Liver (tissue), 9 donors: ENCODE measurements around the gene HRCT1. TPM values are rescaled to one million over a fixed set of nuclear protein-coding genes. Genes with fewer than 3 reads are reported as not detected.

Experiments used
- DNase-seq: peaks from one replicate; pipeline ENCODE4 v3.0.0-alpha.2; 2017; ENCODE audit warnings: low spot score
- H3K27ac ChIP-seq, 2 donors: one replicate each; pipeline ENCODE4 v1.7.0; 2013; ENCODE audit warnings: inconsistent platforms in 2 of 2, low read length in 2 of 2, control low read depth in 1 of 2, low read depth in 1 of 2, mild to moderate bottlenecking in 1 of 2
- H3K27me3 ChIP-seq, 4 donors: one replicate each; pipeline versions ENCODE4 v1.6.1 to v1.7.0; 2013; ENCODE audit warnings: low read length in 3 of 4, inconsistent platforms in 1 of 4, mild to moderate bottlenecking in 1 of 4, moderate library complexity in 1 of 4; ENCODE audit not compliant: control insufficient read depth in 4 of 4, insufficient read depth in 4 of 4
- H3K36me3 ChIP-seq, 4 donors: one replicate each; pipeline versions ENCODE4 v1.6.1 to v1.7.0; 2013; ENCODE audit warnings: low read length in 3 of 4, mild to moderate bottlenecking in 3 of 4, low read depth in 1 of 4, moderate library complexity in 1 of 4; ENCODE audit not compliant: control insufficient read depth in 4 of 4, insufficient read depth in 3 of 4
- H3K4me1 ChIP-seq, 4 donors: one replicate each; pipeline versions ENCODE4 v1.6.1 to v1.7.0; 2013; ENCODE audit warnings: low read length in 3 of 4, mild to moderate bottlenecking in 3 of 4, moderate library complexity in 1 of 4; ENCODE audit not compliant: control insufficient read depth in 4 of 4, insufficient read depth in 4 of 4
- H3K4me3 ChIP-seq, 3 donors: one replicate each; pipeline versions ENCODE4 v1.6.1 to v1.7.0; 2013; ENCODE audit warnings: low read length in 3 of 3, control low read depth in 1 of 3, low read depth in 1 of 3, mild to moderate bottlenecking in 1 of 3
- H3K9ac ChIP-seq, 2 donors: one replicate each; pipeline ENCODE4 v1.7.0; 2013; ENCODE audit warnings: low read length in 2 of 2, mild to moderate bottlenecking in 2 of 2, moderate library complexity in 2 of 2, control low read depth in 1 of 2, low read depth in 1 of 2
- H3K9me3 ChIP-seq, 4 donors: one replicate each; pipeline versions ENCODE4 v1.6.1 to v1.7.0; 2013; ENCODE audit warnings: low read length in 3 of 4; ENCODE audit not compliant: control insufficient read depth in 4 of 4
- EGR1 ChIP-seq, 2 donors: IDR thresholded peaks; 2 replicates each; pipeline ENCODE4 v1.6.1; 2016 to 2018; ENCODE audit warnings: antibody characterized with exemption in 2 of 2, low read depth in 2 of 2
- FOXA2 ChIP-seq: IDR thresholded peaks from 2 replicates; pipeline ENCODE4 v1.6.1; 2016; ENCODE audit warnings: antibody characterized with exemption
- GABPA ChIP-seq, 2 donors: IDR thresholded peaks in 1 of 2; conservative IDR thresholded peaks in 1 of 2; 2 replicates each; pipeline ENCODE4 v1.6.1; 2016; ENCODE audit warnings: antibody characterized with exemption in 2 of 2, mild to moderate bottlenecking in 1 of 2, moderate library complexity in 1 of 2
- HNF4A ChIP-seq, 2 donors: conservative IDR thresholded peaks; 2 replicates each; pipeline ENCODE4 v1.6.1; 2016; ENCODE audit warnings: antibody characterized with exemption in 2 of 2, mild to moderate bottlenecking in 2 of 2
- HNF4G ChIP-seq: IDR thresholded peaks from 2 replicates; pipeline ENCODE4 v1.6.1; 2016; ENCODE audit warnings: antibody characterized with exemption
- NR2F2 ChIP-seq: IDR thresholded peaks from 2 replicates; pipeline ENCODE4 v1.6.1; 2016; ENCODE audit warnings: antibody characterized with exemption
- RAD21 ChIP-seq, 2 donors: IDR thresholded peaks; 2 replicates each; pipeline ENCODE4 v1.6.1; 2016; ENCODE audit warnings: antibody characterized with exemption in 2 of 2, mild to moderate bottlenecking in 2 of 2
- RXRA ChIP-seq, 2 donors: IDR thresholded peaks; 2 replicates each; pipeline ENCODE4 v1.6.1; 2017 to 2018; ENCODE audit warnings: antibody characterized with exemption in 2 of 2, mild to moderate bottlenecking in 1 of 2
- SP1 ChIP-seq: IDR thresholded peaks from 2 replicates; pipeline ENCODE4 v1.6.1; 2018; ENCODE audit warnings: antibody characterized with exemption, mild to moderate bottlenecking
- TAF1 ChIP-seq: conservative IDR thresholded peaks from 2 replicates; pipeline ENCODE4 v1.6.1; 2016; ENCODE audit warnings: antibody characterized with exemption, mild to moderate bottlenecking
- YY1 ChIP-seq: IDR thresholded peaks from 2 replicates; pipeline ENCODE4 v1.6.1; 2016; ENCODE audit warnings: antibody characterized with exemption, mild to moderate bottlenecking
- WGBS: extraction: QIAGEN DNeasy Blood & Tissue Kit; methylation state at CpG from one replicate; pipeline ENCODE4 v1.1.7; 2013; 5-methylcytosine and 5-hydroxymethylcytosine counted together
- polyA plus RNA-seq, 2 donors: library from polyadenylated mRNA; stranded (reverse) in 1 of 2; unstranded in 1 of 2; fragments of 200-250 nt in 1 of 2; fragments of >200 nt in 1 of 2; fragmentation: Nextera tagmentation in 1 of 2; extraction: Ambion mirVana in 1 of 2; gene quantifications; one replicate each; pipeline versions ENCODE4 v1.2.1 to v1.2.3, GENCODE V29; 2013 to 2015
- total RNA-seq, 2 donors: library from RNA; depleted of rRNA; stranded (reverse); fragments of >200 nt; gene quantifications; one replicate each; pipeline ENCODE4 v1.2.3, GENCODE V29; 2014
- TF ChIP-seq, protein P1 (sequence below): IDR thresholded peaks from 2 replicates; pipeline ENCODE4 v1.6.1; 2016; ENCODE audit warnings: antibody characterized with exemption
- TF ChIP-seq, protein P2 (sequence below): fragments of 150-350 bp; IDR thresholded peaks from 2 replicates; pipeline ENCODE4 v1.5.1; 2017; ENCODE audit warnings: improper control_type of control experiment, low read depth, low read length; ENCODE audit not compliant: missing input control
- TF ChIP-seq, protein P3 (sequence below): IDR thresholded peaks from 2 replicates; pipeline ENCODE4 v1.6.1; 2016; ENCODE audit warnings: antibody characterized with exemption
- TF ChIP-seq, protein P4 (sequence below): IDR thresholded peaks from 2 replicates; pipeline ENCODE4 v1.6.1; 2016; ENCODE audit warnings: antibody characterized with exemption
- donor health status: healthy.
- donor health status: healthy.
- donor health status: healthy.
- donor health status: healthy.
- donor health status: healthy.

The HRCT1 gene
- total and polyA plus RNA-seq, 4 donors, result 0.08 to 2.9 (median 0.27) TPM

DNA sequence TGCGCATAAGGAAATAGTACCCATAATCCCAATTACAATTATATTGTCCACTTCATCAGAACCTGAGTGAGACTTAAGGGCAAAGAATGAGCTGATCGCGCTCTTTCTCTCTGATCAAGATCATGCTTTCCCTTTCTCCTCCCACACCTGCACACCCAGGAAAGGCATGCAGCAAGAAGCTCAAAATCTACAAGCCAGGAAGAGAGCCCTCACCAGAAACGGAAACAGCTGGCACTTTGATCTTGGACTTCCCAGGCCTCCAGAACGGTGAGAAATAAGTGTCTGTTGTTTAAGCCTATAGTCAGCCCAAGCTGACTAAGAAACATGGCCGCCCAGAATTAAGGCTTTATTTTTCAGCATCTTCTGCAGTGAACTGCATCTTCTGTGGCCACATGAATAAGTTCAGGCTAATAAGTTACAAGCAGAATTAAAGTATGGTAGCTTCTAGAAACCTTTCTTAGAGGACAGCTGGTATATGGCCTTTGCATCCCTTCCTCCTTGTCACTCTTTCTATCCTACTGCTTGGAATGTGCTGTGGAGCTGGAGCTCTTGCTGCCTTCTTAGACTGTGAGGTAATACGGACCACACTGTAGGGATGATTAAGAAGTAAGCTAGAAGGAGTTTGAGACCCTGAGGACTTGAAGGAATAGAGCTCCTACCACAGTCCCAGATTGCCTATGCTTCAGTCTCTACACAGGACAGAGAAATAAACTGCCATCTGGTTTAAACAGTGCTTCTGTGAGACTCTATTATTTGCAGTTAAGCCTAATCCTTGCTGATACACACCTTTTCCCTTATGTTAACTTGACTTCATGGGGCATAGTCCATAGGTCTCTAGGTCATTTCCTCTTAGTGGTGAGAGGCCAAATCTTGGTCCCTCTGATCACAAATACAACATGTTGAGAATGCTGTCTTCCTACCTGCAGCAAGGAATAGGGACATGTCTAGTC lies 34.7 kb downstream of the HRCT1 start:
- TF ChIP-seq EGR1 (IDR thresholded peaks at IDR 0.05; ENCODE audit: low read depth in 2 of 2) (no peak), NR2F2 (peak; percentile 44), RXRA (IDR thresholded peaks at IDR 0.05) (peak; percentile 16 to 21), HNF4A (conservative IDR thresholded peaks at IDR 0.05) (peak; percentile 78 to 82), HNF4G (peak; percentile 50), SP1 (peak; percentile 22)
- TF ChIP-seq, protein P1, sequence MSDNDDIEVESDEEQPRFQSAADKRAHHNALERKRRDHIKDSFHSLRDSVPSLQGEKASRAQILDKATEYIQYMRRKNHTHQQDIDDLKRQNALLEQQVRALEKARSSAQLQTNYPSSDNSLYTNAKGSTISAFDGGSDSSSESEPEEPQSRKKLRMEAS, result no peak
- TF ChIP-seq, protein P2, sequence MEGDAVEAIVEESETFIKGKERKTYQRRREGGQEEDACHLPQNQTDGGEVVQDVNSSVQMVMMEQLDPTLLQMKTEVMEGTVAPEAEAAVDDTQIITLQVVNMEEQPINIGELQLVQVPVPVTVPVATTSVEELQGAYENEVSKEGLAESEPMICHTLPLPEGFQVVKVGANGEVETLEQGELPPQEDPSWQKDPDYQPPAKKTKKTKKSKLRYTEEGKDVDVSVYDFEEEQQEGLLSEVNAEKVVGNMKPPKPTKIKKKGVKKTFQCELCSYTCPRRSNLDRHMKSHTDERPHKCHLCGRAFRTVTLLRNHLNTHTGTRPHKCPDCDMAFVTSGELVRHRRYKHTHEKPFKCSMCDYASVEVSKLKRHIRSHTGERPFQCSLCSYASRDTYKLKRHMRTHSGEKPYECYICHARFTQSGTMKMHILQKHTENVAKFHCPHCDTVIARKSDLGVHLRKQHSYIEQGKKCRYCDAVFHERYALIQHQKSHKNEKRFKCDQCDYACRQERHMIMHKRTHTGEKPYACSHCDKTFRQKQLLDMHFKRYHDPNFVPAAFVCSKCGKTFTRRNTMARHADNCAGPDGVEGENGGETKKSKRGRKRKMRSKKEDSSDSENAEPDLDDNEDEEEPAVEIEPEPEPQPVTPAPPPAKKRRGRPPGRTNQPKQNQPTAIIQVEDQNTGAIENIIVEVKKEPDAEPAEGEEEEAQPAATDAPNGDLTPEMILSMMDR, result no peak
- H3K9ac ChIP-seq, result no peak overlapping the region
- no peak overlapping the region for H3K27ac ChIP-seq
- H3K4me3 ChIP-seq, result no peak overlapping the region
- WGBS, result 85% methylated on average over 7 of the region's 7 CpGs
- DNase-seq, result no peak
- H3K36me3 ChIP-seq, result no peaks in the 10 kb centered on the region
- H3K4me1 ChIP-seq, result peaks cover 0 to 9% (median 4%) of the 10 kb centered on the region in 4 donors
- no peaks in the 10 kb centered on the region for H3K27me3 ChIP-seq
- H3K9me3 ChIP-seq, result no peaks in the 10 kb centered on the region

DNA sequence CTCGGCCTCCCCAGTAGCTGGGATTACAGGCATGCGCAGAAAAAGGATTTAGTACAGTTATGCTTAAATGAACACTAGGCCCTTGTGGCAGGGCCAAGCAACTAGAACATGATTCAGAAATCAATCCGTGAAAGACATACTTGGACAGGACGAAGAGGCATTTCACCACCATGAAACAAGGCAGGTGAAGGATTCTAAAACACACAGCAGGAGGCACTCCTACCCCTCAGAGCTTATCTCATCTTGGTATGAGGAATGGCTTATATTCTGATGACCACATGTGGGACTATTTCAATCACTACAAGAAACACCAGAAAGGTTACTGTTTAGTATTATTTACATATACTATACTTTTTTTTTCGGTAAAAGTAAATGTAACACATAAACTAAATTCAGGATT lies 36.3 kb downstream of the HRCT1 start:
- H3K27ac ChIP-seq, result no peak overlapping the region
- no peak for DNase-seq
- no peaks in the 10 kb centered on the region for H3K27me3 ChIP-seq
- no peaks in the 10 kb centered on the region for H3K36me3 ChIP-seq
- no peak overlapping the region for H3K4me3 ChIP-seq
- peaks cover 0 to 9% (median 4%) of the 10 kb centered on the region in 4 donors for H3K4me1 ChIP-seq
- no peaks in the 10 kb centered on the region for H3K9me3 ChIP-seq
- TF ChIP-seq, protein P1, result no peak
- TF ChIP-seq SP1, result no peak
- no peak for TF ChIP-seq FOXA2
- TF ChIP-seq YY1, result no peak
- TF ChIP-seq RXRA (IDR thresholded peaks at IDR 0.05), result no peak
- no peak for TF ChIP-seq NR2F2
- no peak for TF ChIP-seq RAD21 (IDR thresholded peaks at IDR 0.05)
- no peak for TF ChIP-seq GABPA (IDR thresholded peaks at IDR 0.05 in 1 of 2, conservative IDR thresholded peaks at IDR 0.05 in 1 of 2)
- TF ChIP-seq EGR1 (IDR thresholded peaks at IDR 0.05; ENCODE audit: low read depth in 2 of 2), result no peak
- TF ChIP-seq, protein P3, sequence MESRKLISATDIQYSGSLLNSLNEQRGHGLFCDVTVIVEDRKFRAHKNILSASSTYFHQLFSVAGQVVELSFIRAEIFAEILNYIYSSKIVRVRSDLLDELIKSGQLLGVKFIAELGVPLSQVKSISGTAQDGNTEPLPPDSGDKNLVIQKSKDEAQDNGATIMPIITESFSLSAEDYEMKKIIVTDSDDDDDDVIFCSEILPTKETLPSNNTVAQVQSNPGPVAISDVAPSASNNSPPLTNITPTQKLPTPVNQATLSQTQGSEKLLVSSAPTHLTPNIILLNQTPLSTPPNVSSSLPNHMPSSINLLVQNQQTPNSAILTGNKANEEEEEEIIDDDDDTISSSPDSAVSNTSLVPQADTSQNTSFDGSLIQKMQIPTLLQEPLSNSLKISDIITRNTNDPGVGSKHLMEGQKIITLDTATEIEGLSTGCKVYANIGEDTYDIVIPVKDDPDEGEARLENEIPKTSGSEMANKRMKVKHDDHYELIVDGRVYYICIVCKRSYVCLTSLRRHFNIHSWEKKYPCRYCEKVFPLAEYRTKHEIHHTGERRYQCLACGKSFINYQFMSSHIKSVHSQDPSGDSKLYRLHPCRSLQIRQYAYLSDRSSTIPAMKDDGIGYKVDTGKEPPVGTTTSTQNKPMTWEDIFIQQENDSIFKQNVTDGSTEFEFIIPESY, result no peak
- TF ChIP-seq, protein P4, sequence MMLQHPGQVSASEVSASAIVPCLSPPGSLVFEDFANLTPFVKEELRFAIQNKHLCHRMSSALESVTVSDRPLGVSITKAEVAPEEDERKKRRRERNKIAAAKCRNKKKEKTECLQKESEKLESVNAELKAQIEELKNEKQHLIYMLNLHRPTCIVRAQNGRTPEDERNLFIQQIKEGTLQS, result no peak
- TF ChIP-seq TAF1, result no peak
- no peak overlapping the region for H3K9ac ChIP-seq
- 94% methylated on average over 5 of the region's 5 CpGs for WGBS
